Liver (tissue), 9 donors: ENCODE data around the gene NFXL1. TPM values are rescaled to one million over a fixed set of nuclear protein-coding genes. Genes with fewer than 3 reads are reported as not detected.
A peak's percentile ranks its signal among the peaks of the same experiment; 100 is the strongest.

Experiments
- DNase-seq: peaks from one replicate; pipeline ENCODE4 v3.0.0-alpha.2; 2017; ENCODE audit warnings: low spot score
- H3K27ac ChIP-seq, 2 donors: one replicate each; pipeline ENCODE4 v1.7.0; 2013; ENCODE audit warnings: inconsistent platforms in 2 of 2, low read length in 2 of 2, control low read depth in 1 of 2, low read depth in 1 of 2, mild to moderate bottlenecking in 1 of 2
- H3K27me3 ChIP-seq, 4 donors: one replicate each; pipeline versions ENCODE4 v1.6.1 to v1.7.0; 2013; ENCODE audit warnings: low read length in 3 of 4, inconsistent platforms in 1 of 4, mild to moderate bottlenecking in 1 of 4, moderate library complexity in 1 of 4; ENCODE audit not compliant: control insufficient read depth in 4 of 4, insufficient read depth in 4 of 4
- H3K36me3 ChIP-seq, 4 donors: one replicate each; pipeline versions ENCODE4 v1.6.1 to v1.7.0; 2013; ENCODE audit warnings: low read length in 3 of 4, mild to moderate bottlenecking in 3 of 4, low read depth in 1 of 4, moderate library complexity in 1 of 4; ENCODE audit not compliant: control insufficient read depth in 4 of 4, insufficient read depth in 3 of 4
- H3K4me1 ChIP-seq, 4 donors: one replicate each; pipeline versions ENCODE4 v1.6.1 to v1.7.0; 2013; ENCODE audit warnings: low read length in 3 of 4, mild to moderate bottlenecking in 3 of 4, moderate library complexity in 1 of 4; ENCODE audit not compliant: control insufficient read depth in 4 of 4, insufficient read depth in 4 of 4
- H3K4me3 ChIP-seq, 3 donors: one replicate each; pipeline versions ENCODE4 v1.6.1 to v1.7.0; 2013; ENCODE audit warnings: low read length in 3 of 3, control low read depth in 1 of 3, low read depth in 1 of 3, mild to moderate bottlenecking in 1 of 3
- H3K9ac ChIP-seq, 2 donors: one replicate each; pipeline ENCODE4 v1.7.0; 2013; ENCODE audit warnings: low read length in 2 of 2, mild to moderate bottlenecking in 2 of 2, moderate library complexity in 2 of 2, control low read depth in 1 of 2, low read depth in 1 of 2
- H3K9me3 ChIP-seq, 4 donors: one replicate each; pipeline versions ENCODE4 v1.6.1 to v1.7.0; 2013; ENCODE audit warnings: low read length in 3 of 4; ENCODE audit not compliant: control insufficient read depth in 4 of 4
- EGR1 ChIP-seq, 2 donors: IDR thresholded peaks; 2 replicates each; pipeline ENCODE4 v1.6.1; 2016 to 2018; ENCODE audit warnings: antibody characterized with exemption in 2 of 2, low read depth in 2 of 2
- FOXA1 ChIP-seq: IDR thresholded peaks from 2 replicates; pipeline ENCODE4 v1.6.1; 2016; ENCODE audit warnings: antibody characterized with exemption
- FOXA2 ChIP-seq: IDR thresholded peaks from 2 replicates; pipeline ENCODE4 v1.6.1; 2016; ENCODE audit warnings: antibody characterized with exemption
- HNF4A ChIP-seq, 2 donors: conservative IDR thresholded peaks; 2 replicates each; pipeline ENCODE4 v1.6.1; 2016; ENCODE audit warnings: antibody characterized with exemption in 2 of 2, mild to moderate bottlenecking in 2 of 2
- HNF4G ChIP-seq: IDR thresholded peaks from 2 replicates; pipeline ENCODE4 v1.6.1; 2016; ENCODE audit warnings: antibody characterized with exemption
- JUND ChIP-seq, 2 donors: IDR thresholded peaks; 2 replicates each; pipeline ENCODE4 v1.6.1; 2016; ENCODE audit warnings: antibody characterized with exemption in 2 of 2
- NR2F2 ChIP-seq: IDR thresholded peaks from 2 replicates; pipeline ENCODE4 v1.6.1; 2016; ENCODE audit warnings: antibody characterized with exemption
- RAD21 ChIP-seq, 2 donors: IDR thresholded peaks; 2 replicates each; pipeline ENCODE4 v1.6.1; 2016; ENCODE audit warnings: antibody characterized with exemption in 2 of 2, mild to moderate bottlenecking in 2 of 2
- RXRA ChIP-seq, 2 donors: IDR thresholded peaks; 2 replicates each; pipeline ENCODE4 v1.6.1; 2017 to 2018; ENCODE audit warnings: antibody characterized with exemption in 2 of 2, mild to moderate bottlenecking in 1 of 2
- SP1 ChIP-seq: IDR thresholded peaks from 2 replicates; pipeline ENCODE4 v1.6.1; 2018; ENCODE audit warnings: antibody characterized with exemption, mild to moderate bottlenecking
- TAF1 ChIP-seq: conservative IDR thresholded peaks from 2 replicates; pipeline ENCODE4 v1.6.1; 2016; ENCODE audit warnings: antibody characterized with exemption, mild to moderate bottlenecking
- YY1 ChIP-seq: IDR thresholded peaks from 2 replicates; pipeline ENCODE4 v1.6.1; 2016; ENCODE audit warnings: antibody characterized with exemption, mild to moderate bottlenecking
- WGBS: extraction: QIAGEN DNeasy Blood & Tissue Kit; methylation state at CpG from one replicate; pipeline ENCODE4 v1.1.7; 2013; 5-methylcytosine and 5-hydroxymethylcytosine counted together
- polyA plus RNA-seq, 2 donors: library from polyadenylated mRNA; stranded (reverse) in 1 of 2; unstranded in 1 of 2; fragments of 200-250 nt in 1 of 2; fragments of >200 nt in 1 of 2; fragmentation: Nextera tagmentation in 1 of 2; extraction: Ambion mirVana in 1 of 2; gene quantifications; one replicate each; pipeline versions ENCODE4 v1.2.1 to v1.2.3, GENCODE V29; 2013 to 2015
- total RNA-seq, 2 donors: library from RNA; depleted of rRNA; stranded (reverse); fragments of >200 nt; gene quantifications; one replicate each; pipeline ENCODE4 v1.2.3, GENCODE V29; 2014
- TF ChIP-seq, protein P1 (sequence below): fragments of 150-350 bp; IDR thresholded peaks from 2 replicates; pipeline ENCODE4 v1.5.1; 2017; ENCODE audit warnings: improper control_type of control experiment, low read depth, low read length; ENCODE audit not compliant: missing input control
- TF ChIP-seq, protein P2 (sequence below): IDR thresholded peaks from 2 replicates; pipeline ENCODE4 v1.6.1; 2016; ENCODE audit warnings: antibody characterized with exemption, mild to moderate bottlenecking
- TF ChIP-seq, protein P3 (sequence below): IDR thresholded peaks from 2 replicates; pipeline ENCODE4 v1.6.1; 2016; ENCODE audit warnings: antibody characterized with exemption
- TF ChIP-seq, protein P4 (sequence below): IDR thresholded peaks from 2 replicates; pipeline ENCODE4 v1.6.1; 2016; ENCODE audit warnings: antibody characterized with exemption
- donor health status: healthy.
- donor health status: healthy.
- donor health status: healthy.
- donor health status: healthy.
- donor health status: healthy.

The NFXL1 gene
- total and polyA plus RNA-seq, 4 donors, result 3.9 to 9.9 (median 5.4) TPM

DNA sequence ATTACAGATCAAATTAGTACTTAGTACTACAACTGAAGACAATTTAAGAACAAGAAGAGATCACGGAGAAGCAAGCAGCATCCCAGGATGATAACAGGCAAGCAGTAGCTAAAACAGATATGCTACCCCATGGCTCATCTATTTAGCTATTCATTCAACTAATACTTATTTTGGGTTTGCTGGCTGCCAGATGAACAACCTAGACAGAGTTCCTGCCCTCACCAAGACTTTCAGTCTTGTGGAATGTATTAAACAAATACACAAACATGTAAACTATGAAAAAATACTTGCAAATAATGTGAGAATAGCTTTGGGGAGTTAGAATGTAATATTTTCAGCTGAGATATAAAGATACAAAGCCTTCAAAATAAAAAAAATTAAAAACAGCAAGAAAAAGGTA lies 74.1 kb downstream of the NFXL1 start:
- no peak overlapping the region for H3K9ac ChIP-seq
- no peaks in the 10 kb centered on the region for H3K9me3 ChIP-seq
- WGBS, result 97% methylated on average over 1 of the region's 1 CpG
- DNase-seq, result no peak
- H3K4me3 ChIP-seq, result no peak overlapping the region
- TF ChIP-seq, protein P1, sequence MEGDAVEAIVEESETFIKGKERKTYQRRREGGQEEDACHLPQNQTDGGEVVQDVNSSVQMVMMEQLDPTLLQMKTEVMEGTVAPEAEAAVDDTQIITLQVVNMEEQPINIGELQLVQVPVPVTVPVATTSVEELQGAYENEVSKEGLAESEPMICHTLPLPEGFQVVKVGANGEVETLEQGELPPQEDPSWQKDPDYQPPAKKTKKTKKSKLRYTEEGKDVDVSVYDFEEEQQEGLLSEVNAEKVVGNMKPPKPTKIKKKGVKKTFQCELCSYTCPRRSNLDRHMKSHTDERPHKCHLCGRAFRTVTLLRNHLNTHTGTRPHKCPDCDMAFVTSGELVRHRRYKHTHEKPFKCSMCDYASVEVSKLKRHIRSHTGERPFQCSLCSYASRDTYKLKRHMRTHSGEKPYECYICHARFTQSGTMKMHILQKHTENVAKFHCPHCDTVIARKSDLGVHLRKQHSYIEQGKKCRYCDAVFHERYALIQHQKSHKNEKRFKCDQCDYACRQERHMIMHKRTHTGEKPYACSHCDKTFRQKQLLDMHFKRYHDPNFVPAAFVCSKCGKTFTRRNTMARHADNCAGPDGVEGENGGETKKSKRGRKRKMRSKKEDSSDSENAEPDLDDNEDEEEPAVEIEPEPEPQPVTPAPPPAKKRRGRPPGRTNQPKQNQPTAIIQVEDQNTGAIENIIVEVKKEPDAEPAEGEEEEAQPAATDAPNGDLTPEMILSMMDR, result no peak
- TF ChIP-seq EGR1 (IDR thresholded peaks at IDR 0.05; ENCODE audit: low read depth in 2 of 2), result no peak
- no peak for TF ChIP-seq HNF4G
- no peak for TF ChIP-seq FOXA2
- TF ChIP-seq, protein P2, sequence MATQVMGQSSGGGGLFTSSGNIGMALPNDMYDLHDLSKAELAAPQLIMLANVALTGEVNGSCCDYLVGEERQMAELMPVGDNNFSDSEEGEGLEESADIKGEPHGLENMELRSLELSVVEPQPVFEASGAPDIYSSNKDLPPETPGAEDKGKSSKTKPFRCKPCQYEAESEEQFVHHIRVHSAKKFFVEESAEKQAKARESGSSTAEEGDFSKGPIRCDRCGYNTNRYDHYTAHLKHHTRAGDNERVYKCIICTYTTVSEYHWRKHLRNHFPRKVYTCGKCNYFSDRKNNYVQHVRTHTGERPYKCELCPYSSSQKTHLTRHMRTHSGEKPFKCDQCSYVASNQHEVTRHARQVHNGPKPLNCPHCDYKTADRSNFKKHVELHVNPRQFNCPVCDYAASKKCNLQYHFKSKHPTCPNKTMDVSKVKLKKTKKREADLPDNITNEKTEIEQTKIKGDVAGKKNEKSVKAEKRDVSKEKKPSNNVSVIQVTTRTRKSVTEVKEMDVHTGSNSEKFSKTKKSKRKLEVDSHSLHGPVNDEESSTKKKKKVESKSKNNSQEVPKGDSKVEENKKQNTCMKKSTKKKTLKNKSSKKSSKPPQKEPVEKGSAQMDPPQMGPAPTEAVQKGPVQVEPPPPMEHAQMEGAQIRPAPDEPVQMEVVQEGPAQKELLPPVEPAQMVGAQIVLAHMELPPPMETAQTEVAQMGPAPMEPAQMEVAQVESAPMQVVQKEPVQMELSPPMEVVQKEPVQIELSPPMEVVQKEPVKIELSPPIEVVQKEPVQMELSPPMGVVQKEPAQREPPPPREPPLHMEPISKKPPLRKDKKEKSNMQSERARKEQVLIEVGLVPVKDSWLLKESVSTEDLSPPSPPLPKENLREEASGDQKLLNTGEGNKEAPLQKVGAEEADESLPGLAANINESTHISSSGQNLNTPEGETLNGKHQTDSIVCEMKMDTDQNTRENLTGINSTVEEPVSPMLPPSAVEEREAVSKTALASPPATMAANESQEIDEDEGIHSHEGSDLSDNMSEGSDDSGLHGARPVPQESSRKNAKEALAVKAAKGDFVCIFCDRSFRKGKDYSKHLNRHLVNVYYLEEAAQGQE, result no peak
- no peak for TF ChIP-seq HNF4A (conservative IDR thresholded peaks at IDR 0.05)
- TF ChIP-seq FOXA1, result no peak
- TF ChIP-seq NR2F2, result no peak
- TF ChIP-seq, protein P3, sequence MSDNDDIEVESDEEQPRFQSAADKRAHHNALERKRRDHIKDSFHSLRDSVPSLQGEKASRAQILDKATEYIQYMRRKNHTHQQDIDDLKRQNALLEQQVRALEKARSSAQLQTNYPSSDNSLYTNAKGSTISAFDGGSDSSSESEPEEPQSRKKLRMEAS, result no peak
- TF ChIP-seq JUND (IDR thresholded peaks at IDR 0.05), result no peak
- no peak for TF ChIP-seq SP1
- TF ChIP-seq TAF1, result no peak
- no peak for TF ChIP-seq RAD21 (IDR thresholded peaks at IDR 0.05)
- no peak for TF ChIP-seq YY1
- TF ChIP-seq RXRA (IDR thresholded peaks at IDR 0.05), result no peak
- H3K36me3 ChIP-seq, result peaks cover 0 to 4% (median 2%) of the 10 kb centered on the region in 4 donors
- peaks cover 2 to 26% (median 17%) of the 10 kb centered on the region in 4 donors for H3K4me1 ChIP-seq
- no peaks in the 10 kb centered on the region for H3K27me3 ChIP-seq
- H3K27ac ChIP-seq, result no peak overlapping the region

DNA sequence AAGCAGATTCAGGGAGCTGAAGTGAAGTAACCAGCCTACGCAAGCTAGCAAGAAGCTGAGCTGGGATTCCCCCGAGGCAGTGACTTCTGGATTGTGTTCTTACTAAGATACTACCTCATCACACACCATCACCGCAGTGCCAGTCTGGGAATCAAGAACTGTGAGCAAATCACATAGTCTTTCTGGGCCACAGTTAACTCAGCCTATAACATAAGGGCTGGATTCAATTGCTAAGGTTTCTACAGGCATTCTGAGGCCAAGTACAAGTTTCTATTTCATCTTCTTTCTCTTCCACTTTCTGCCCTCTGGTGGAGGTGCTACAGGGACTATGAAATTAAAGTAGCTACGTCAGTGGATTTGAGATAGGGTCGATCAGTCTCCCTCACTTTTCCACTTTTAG lies 75.1 kb downstream of the NFXL1 start:
- no peak overlapping the region for H3K4me3 ChIP-seq
- H3K36me3 ChIP-seq, result peaks cover 0 to 4% (median under 1%) of the 10 kb centered on the region in 4 donors
- H3K4me1 ChIP-seq, result peaks cover 2 to 26% (median 17%) of the 10 kb centered on the region in 4 donors
- no peak overlapping the region for H3K9ac ChIP-seq
- no peaks in the 10 kb centered on the region for H3K27me3 ChIP-seq
- no peaks in the 10 kb centered on the region for H3K9me3 ChIP-seq
- no peak overlapping the region for H3K27ac ChIP-seq
- DNase-seq, result no peak
- WGBS, result 82% methylated on average over 5 of the region's 5 CpGs
- TF ChIP-seq, protein P1, result peak; percentile 25
- TF ChIP-seq, protein P4, sequence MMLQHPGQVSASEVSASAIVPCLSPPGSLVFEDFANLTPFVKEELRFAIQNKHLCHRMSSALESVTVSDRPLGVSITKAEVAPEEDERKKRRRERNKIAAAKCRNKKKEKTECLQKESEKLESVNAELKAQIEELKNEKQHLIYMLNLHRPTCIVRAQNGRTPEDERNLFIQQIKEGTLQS, result no peak
- peak; percentile 50 to 72 for TF ChIP-seq RAD21 (IDR thresholded peaks at IDR 0.05)
